ENCODE data around the gene SLC22A17. TPM values are rescaled to one million over a fixed set of nuclear protein-coding genes. Genes with fewer than 3 reads are reported as not detected.
A peak's percentile ranks its signal among the peaks of the same experiment; 100 is the strongest.

The SLC22A17 gene
- total and polyA plus RNA-seq, 2 of the 13 experiments (the other 11 are each of a cell fraction or from before 2014, with no cell fraction given) = 0.95 to 1.1 TPM

GRCh38 chr14:23306412-23307145 is 46.1 kb downstream of the SLC22A17 start, which contains the start of gene BCL2L2 (continued):
- TF ChIP-seq CEBPZ (IDR thresholded peaks at IDR 0.05; ENCODE audit: low read length) = no peak
- no peak for TF ChIP-seq ZNF549 (CRISPR knock-in tag; IDR thresholded peaks at IDR 0.05)
- TF ChIP-seq CBFB (CRISPR knock-in tag; IDR thresholded peaks at IDR 0.05) = peak; percentile 90
- TF ChIP-seq KDM1A (CRISPR knock-in tag; IDR thresholded peaks at IDR 0.05) = peak; percentile 60; the same call in 1 of the 2 replicates
- TF ChIP-seq NFAT5 (CRISPR knock-in tag; IDR thresholded peaks at IDR 0.05) = peak; percentile 81
- peak; percentile 23; the same call in 1 of the 2 replicates for TF ChIP-seq BCL6 (CRISPR knock-in tag; IDR thresholded peaks at IDR 0.05)
- peak; percentile 91 for TF ChIP-seq ZNF574 (CRISPR knock-in tag; IDR thresholded peaks at IDR 0.05)
- peak; percentile 72; the same call in 1 of the 2 replicates for TF ChIP-seq ZNF44 (CRISPR knock-in tag; IDR thresholded peaks at IDR 0.05)
- TF ChIP-seq ZHX2 (IDR thresholded peaks at IDR 0.05; ENCODE audit: low read depth) = peak; percentile 97
- TF ChIP-seq ZHX2 (CRISPR knock-in tag; IDR thresholded peaks at IDR 0.05; ENCODE audit: borderline replicate concordance) = peak; percentile 17; the same call in 1 of the 2 replicates
